OCI-LY7 (cell line): ENCODE data around the gene TBC1D17. TPM values are rescaled to one million over a fixed set of nuclear protein-coding genes. Genes with fewer than 3 reads are reported as not detected.

ENCODE experiments used
- BruUV-seq: library from RNA; stranded (reverse); fragments of 400-500 nt; replicated peaks from 2 replicates; lab custom pipeline; 2021; lab: Mats Ljungman, UMichigan
- CTCF ChIA-PET: fragments of 300-600 bp; sonication (Branson Sonifier 250); formaldehyde crosslinking; loops from one replicate; lab custom pipeline; 2022; ENCODE audit warnings: antibody characterized with exemption; ENCODE audit not compliant: unreplicated experiment; lab: Charles Lee
- POLR2A ChIA-PET: fragments of 300-600 bp; sonication (Branson Sonifier 250); formaldehyde crosslinking; loops from one replicate; lab custom pipeline; 2022; ENCODE audit warnings: antibody characterized with exemption; lab: Charles Lee
- DNase-seq: peaks from one replicate; pipeline ENCODE4 v3.0.0-alpha.2; 2015; ENCODE audit warnings: low spot score
- H2AFZ ChIP-seq: fragments of 200-600 bp; sonication (generic), shearing (Covaris generic); 2 replicates; pipeline ENCODE4 v1.6.1; 2014; ENCODE audit warnings: mild to moderate bottlenecking, antibody characterized with exemption, low read length, moderate library complexity
- H3K27ac ChIP-seq: fragments of 200-600 bp; sonication (generic); 2 replicates; pipeline ENCODE4 v1.5.1; 2014; ENCODE audit warnings: mixed run types, low read depth, mild to moderate bottlenecking, moderate library complexity, low read length, inconsistent platforms; ENCODE audit not compliant: poor library complexity, severe bottlenecking
- H3K36me3 ChIP-seq: fragments of 200-600 bp; sonication (generic); 2 replicates; pipeline ENCODE4 v1.6.1; 2014; ENCODE audit warnings: mild to moderate bottlenecking, antibody characterized with exemption, low read length, moderate library complexity, mixed read lengths; ENCODE audit not compliant: insufficient read depth
- H3K4me1 ChIP-seq: fragments of 200-600 bp; sonication (generic); 2 replicates; pipeline ENCODE4 v1.5.1; 2014; ENCODE audit warnings: mild to moderate bottlenecking, low read length; ENCODE audit not compliant: insufficient read depth, poor library complexity, severe bottlenecking
- H3K4me2 ChIP-seq: fragments of 200-600 bp; sonication (generic); 2 replicates; pipeline ENCODE4 v1.6.1; 2014; ENCODE audit warnings: mild to moderate bottlenecking, low read length
- H3K4me3 ChIP-seq: fragments of 200-600 bp; sonication (generic); 2 replicates; pipeline ENCODE4 v1.5.1; 2014; ENCODE audit warnings: mild to moderate bottlenecking, low read depth, low read length; ENCODE audit not compliant: poor library complexity, severe bottlenecking
- H3K79me2 ChIP-seq: fragments of 200-600 bp; sonication (generic); 2 replicates; pipeline ENCODE4 v1.6.1; 2016; ENCODE audit warnings: low read depth, mild to moderate bottlenecking, low read length, moderate library complexity, mixed read lengths; ENCODE audit not compliant: insufficient read depth
- H3K9me2 ChIP-seq: fragments of 200-600 bp; sonication (generic); 2 replicates; pipeline ENCODE4 v1.6.1; 2016; ENCODE audit warnings: mild to moderate bottlenecking, low read length, mixed read lengths; ENCODE audit not compliant: insufficient read depth
- H3K9me3 ChIP-seq: fragments of 200-600 bp; sonication (generic); 2 replicates; pipeline ENCODE4 v1.6.1; 2014; ENCODE audit warnings: mild to moderate bottlenecking, mixed run types, low read length, mixed read lengths
- H4K20me1 ChIP-seq: fragments of 200-600 bp; sonication (generic); 2 replicates; pipeline ENCODE4 v1.6.1; 2014; ENCODE audit warnings: mild to moderate bottlenecking, antibody characterized with exemption, low read length, moderate library complexity, mixed read lengths; ENCODE audit not compliant: insufficient read depth
- CTCF ChIP-seq: fragments of 200-600 bp; sonication (generic); conservative IDR thresholded peaks from 2 replicates; pipeline ENCODE4 v1.5.1; 2014; ENCODE audit warnings: mild to moderate bottlenecking, antibody characterized with exemption, low read length, moderate library complexity, mixed read lengths
- EZH2phosphoT487 ChIP-seq: fragments of 200-600 bp; sonication (generic); IDR thresholded peaks from 2 replicates; pipeline ENCODE4 v1.6.1; 2018; ENCODE audit warnings: low read depth, borderline replicate concordance, mild to moderate bottlenecking, mixed run types, antibody characterized with exemption, low read length, moderate library complexity, mixed read lengths
- intact Hi-C: fragments of 100-400 bp; cut with micrococcal nuclease; formaldehyde crosslinking; loops from one replicate; pipeline ENCODE4 v1.10.0; 2022; ENCODE audit not compliant: unreplicated experiment
- total RNA-seq, 2 experiments: library from RNA; depleted of rRNA in 1 of 2; stranded (reverse); fragments of >200 nt in 1 of 2; shearing (Covaris generic) in 1 of 2; gene quantifications; 2 replicates each; pipeline ENCODE4 v1.2.3, GENCODE V29; 2014 to 2022

TBC1D17 gene
- total RNA-seq, 2 experiments from 2014 or later: 8.0 to 24.0 TPM

- intact Hi-C loops: no loop called here
- Histone ChIP-seq H3K4me1 (peaks cover 13% of the 10 kb centered on the region), H4K20me1 (no peaks in the 10 kb centered on the region), H3K79me2 (no peaks in the 10 kb centered on the region), H3K9me2 (no peaks in the 10 kb centered on the region), H3K9me3 (no peaks in the 10 kb centered on the region), H3K4me2 (peak overlapping the region; percentile 35; the same call in 1 of the 2 replicates), H3K27ac (no peak overlapping the region), H2AFZ (no peak overlapping the region), H3K4me3 (no peak overlapping the region), H3K36me3 (no peaks in the 10 kb centered on the region)
- ChIA-PET CTCF (no interaction called here), POLR2A (no interaction called here)
- no peak for DNase-seq
- no TSS peak for BruUV-seq
- TF ChIP-seq CTCF: no peak
- TF ChIP-seq EZH2phosphoT487: no peak
Observed at GRCh38 chr19:49891393-49891792, 13.9 kb downstream of the TBC1D17 start.

- H3K4me3 ChIP-seq: no peak overlapping the region
- H3K4me2 ChIP-seq: no peak overlapping the region
- no peaks in the 10 kb centered on the region for H3K79me2 ChIP-seq
- H3K9me3 ChIP-seq: no peaks in the 10 kb centered on the region
- H3K27ac ChIP-seq: no peak overlapping the region
- H2AFZ ChIP-seq: no peak overlapping the region
- ChIA-PET POLR2A (interaction anchor here (0.6 kb wide), 1 partner anchor 27 kb away, joined by 3 read pairs; no protein-coding TSS in a partner anchor), CTCF (no interaction called here)
- H4K20me1 ChIP-seq: no peaks in the 10 kb centered on the region
- no peaks in the 10 kb centered on the region for H3K9me2 ChIP-seq
- no peaks in the 10 kb centered on the region for H3K36me3 ChIP-seq
- BruUV-seq: no TSS peak
- no peak for DNase-seq
- TF ChIP-seq EZH2phosphoT487 (no peak), CTCF (no peak)
- intact Hi-C loops: no loop called here
- H3K4me1 ChIP-seq: peaks cover 26% of the 10 kb centered on the region
Observed at GRCh38 chr19:49892716-49893115, 15.2 kb downstream of the TBC1D17 start.

GRCh38 chr19:49894011-49894664, 16.6 kb downstream of the TBC1D17 start:
- H4K20me1 ChIP-seq: no peaks in the 10 kb centered on the region
- CTCF ChIA-PET: no interaction called here
- H3K79me2 ChIP-seq: no peaks in the 10 kb centered on the region
- H3K9me3 ChIP-seq: no peaks in the 10 kb centered on the region
- POLR2A ChIA-PET: no interaction called here
- intact Hi-C loops: no loop called here
- H3K4me1 ChIP-seq: peaks cover 40% of the 10 kb centered on the region
- H3K4me3 ChIP-seq: no peak overlapping the region
- TF ChIP-seq CTCF (no peak), EZH2phosphoT487 (no peak)
- no TSS peak for BruUV-seq
- H3K27ac ChIP-seq: no peak overlapping the region
- no peak overlapping the region for H3K4me2 ChIP-seq
- no peak overlapping the region for H2AFZ ChIP-seq
- H3K36me3 ChIP-seq: no peaks in the 10 kb centered on the region
- no peak for DNase-seq
- no peaks in the 10 kb centered on the region for H3K9me2 ChIP-seq
